Activated CD4-positive, alpha-beta T cell treated with anti-CD3 and anti-CD28 coated beads for 4 hours (primary cell): ENCODE data around the gene CSHL1.
A peak's percentile ranks its signal among the peaks of the same experiment; 100 is the strongest.
"Not testable (repeated sequence)": the region's sequence is repeated elsewhere in the genome, so short reads cannot be mapped to it uniquely, and the experiment has no call there.

Experiments
- DNase-seq, 2 donors: peaks; one replicate each; pipeline ENCODE4 v3.0.0-alpha.2; 2020

Gene CSHL1

DNA sequence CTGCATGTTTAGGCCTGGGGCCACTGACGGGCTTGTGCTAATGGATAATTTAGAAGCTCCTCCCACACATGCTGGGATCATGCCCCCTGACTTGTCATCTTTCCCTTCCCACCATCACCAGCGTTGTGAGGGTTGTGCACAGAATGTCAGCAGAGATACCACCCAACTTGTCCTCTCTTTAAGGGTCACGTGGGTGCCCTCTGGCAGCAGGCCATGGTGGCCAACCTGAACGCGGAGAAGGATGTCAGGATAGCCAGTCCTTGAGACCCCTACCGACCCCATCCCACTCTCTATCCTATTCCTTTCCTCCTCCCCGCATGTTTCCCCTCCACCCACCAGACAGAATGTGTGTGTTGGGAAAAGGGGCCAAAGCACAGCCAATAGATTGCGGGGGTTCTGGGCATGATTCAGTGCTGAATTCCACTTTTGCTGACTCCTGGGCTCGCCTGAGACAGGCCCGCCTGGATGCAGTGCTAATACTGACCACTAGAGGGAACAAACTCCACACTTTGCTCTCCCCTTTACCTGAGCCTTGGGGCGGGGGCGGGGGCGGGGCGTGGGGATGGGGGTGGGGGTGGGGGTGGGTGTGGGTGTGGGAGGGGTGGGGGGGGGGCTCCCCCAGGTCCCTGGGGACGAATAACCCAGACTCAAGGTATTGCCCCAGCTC, 29.0 kb downstream of the CSHL1 start, which contains the start of gene GH2:
GH2 (minus strand) TSS at position 10 of the 667 bp plus-strand sequence. CDS start 143 bp downstream, outside the sequence.
- DNase-seq: peak; percentile 54 to 66

DNA sequence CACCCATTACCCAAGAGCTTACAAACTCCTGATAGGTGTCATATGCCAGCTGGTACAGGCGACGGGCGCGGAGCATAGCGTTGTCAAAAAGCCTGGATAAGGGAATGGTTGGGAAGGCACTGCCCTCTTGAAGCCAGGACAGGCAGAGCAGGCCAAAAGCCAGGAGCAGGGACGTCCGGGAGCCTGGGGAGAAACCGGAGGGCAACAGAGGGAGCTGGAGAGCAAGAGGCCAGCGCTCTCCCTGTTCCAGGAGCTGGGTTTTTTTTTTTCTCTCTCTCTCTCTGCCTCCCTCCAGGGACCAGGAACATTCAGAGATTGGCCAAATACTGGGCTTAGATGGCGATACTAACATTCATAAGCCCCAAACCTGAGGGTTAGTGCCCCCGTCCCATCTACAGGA, 29.7 kb downstream of the CSHL1 start:
- not testable (repeated sequence) for DNase-seq

GRCh38 chr17:63880706-63881105, 30.4 kb downstream of the CSHL1 start:
- DNase-seq: no peak

DNA sequence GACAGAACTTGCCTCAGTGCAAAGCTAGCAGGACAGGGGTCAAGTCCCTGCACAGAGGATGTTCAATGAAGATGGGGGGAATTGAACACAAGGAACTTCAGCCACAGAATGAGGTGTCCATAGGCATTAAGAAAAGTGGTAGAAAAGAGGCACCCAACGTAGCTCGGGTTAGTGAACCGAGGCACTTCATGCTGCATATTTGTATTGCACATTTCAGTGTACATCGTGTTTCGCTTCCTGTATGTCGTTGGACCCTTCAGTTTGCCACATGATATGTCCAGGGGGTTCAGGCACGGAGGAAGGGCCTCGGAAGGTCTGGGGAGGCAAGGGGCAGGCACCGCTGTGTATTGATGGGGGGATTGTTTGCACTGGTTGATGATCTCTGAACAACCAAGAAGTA, 32.6 kb downstream of the CSHL1 start:
- not testable (repeated sequence) for DNase-seq

- not testable (repeated sequence) for DNase-seq
These were observed 36.4 kb downstream of the CSHL1 start for GRCh38 chr17:63874693-63875092.

DNA sequence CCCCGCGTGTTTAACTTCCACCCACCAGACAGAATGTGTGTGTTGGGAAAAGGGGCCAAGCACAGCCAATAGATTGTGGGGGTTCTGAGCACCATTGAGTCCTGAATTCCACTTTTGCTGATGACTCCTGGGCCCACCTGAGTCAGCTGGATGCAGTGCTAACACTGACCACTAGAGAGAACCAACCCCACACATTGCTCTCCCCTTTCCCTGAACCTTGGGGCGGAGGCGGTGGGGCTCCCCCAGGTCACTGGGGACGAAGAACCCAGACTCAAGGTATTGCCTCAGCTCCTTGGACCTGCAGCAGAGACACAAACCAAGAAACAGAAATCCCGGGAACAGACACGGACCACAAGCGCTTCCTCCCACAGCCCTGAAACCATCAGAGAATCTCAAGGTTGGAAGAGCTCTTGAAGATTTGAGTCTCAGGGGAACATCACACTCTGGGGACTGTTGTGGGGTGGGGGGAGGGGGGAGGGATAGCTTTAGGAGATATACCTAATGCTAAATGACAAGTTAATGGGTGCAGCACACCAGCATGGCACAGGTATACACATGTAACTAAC, 36.9 kb downstream of the CSHL1 start:
- DNase-seq: not testable (repeated sequence)

- not testable (repeated sequence) for DNase-seq
These were observed 37.5 kb downstream of the CSHL1 start, which contains the start of gene CSH2 for GRCh38 chr17:63873577-63873976. CSH2 (minus strand) TSS chr17:63873677; CDS start chr17:63873614, 63 bp downstream.

- DNase-seq: not testable (repeated sequence)
These were observed 39.3 kb downstream of the CSHL1 start for GRCh38 chr17:63871646-63872365.

DNA sequence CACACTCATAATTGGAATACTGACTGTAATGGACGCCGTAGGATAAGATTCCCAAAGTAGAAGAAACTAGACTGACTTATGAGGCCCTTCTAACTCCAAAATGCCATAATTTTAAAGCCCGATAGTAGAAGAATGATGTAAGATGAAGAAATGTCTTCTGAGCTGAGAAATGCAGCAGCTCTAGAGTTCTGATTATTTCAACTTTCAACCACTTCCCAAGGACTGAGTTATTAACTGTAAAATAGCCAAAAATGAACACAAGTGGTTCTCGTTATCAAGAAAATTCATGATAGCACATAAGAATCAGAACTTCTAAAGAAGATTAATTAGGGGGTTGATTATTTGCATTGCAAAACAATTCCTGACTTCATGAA, 40.8 kb downstream of the CSHL1 start:
- not testable (repeated sequence) for DNase-seq

DNA sequence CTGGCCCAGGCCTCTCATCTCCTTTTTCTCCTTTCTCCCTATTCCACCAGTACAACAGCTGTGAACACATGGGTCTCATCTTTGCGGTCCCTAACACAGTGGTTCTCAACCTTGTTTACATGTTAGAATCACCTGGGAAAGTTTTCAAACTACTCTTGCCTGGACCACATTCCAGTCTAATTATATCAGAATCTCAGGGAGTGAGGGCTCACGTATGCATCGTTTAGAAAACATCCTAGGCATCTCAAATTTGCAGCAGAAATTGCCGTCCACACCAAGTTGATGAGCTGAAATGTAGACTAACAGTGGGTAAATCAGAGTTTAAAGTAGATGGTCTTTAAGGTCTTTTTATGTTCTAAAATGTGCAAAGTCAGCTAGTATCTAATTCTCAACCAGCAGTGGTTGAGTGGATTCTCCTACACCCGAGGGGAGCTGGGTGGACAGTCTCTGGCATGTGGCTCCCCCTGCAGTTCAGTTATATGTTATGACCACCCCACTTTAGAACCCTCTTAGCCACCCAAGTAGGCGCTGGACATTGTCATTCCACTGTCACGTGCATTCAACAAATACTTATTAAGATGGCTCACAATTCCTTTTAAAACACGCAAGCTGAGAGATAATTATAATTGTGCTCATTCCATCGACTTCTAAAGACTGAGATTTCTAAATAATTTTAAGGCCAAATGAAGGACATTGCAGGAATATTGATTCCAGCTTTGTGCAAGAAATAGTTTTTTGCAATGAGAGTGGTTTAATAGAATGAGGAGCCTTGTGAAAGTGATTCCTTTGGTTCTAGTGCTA, 41.4 kb downstream of the CSHL1 start:
- not testable (repeated sequence) for DNase-seq

- not testable (repeated sequence) for DNase-seq
These were observed 44.4 kb downstream of the CSHL1 start for GRCh38 chr17:63866625-63867024.
